Measurements from ENCODE around the gene BIRC3. TPM values are rescaled to one million over a fixed set of nuclear protein-coding genes. Genes with fewer than 3 reads are reported as not detected.

Gene BIRC3
- total RNA-seq, 4 donors from 2014 or later = 33.8 to 160 (median 92.3) TPM

GRCh38 chr11:102280245-102280833, 36.9 kb upstream of the BIRC3 start:
- H3K4me1 ChIP-seq = peaks cover 0 to 7% (median 3%) of the 10 kb centered on the region in 4 donors
- no peaks in the 10 kb centered on the region for H3K9me3 ChIP-seq
- H3K4me3 ChIP-seq = no peak overlapping the region
- no peaks in the 10 kb centered on the region for H3K27me3 ChIP-seq
- peak in 1 of 3 donors; percentile 66 for DNase-seq
- peak overlapping the region in 3 of 4 donors; percentile 13 to 77 (median 68) for H3K27ac ChIP-seq
- peak in 2 of 6 experiments; percentile 6 to 13 for TF ChIP-seq CTCF (IDR thresholded peaks at IDR 0.05)
- no peak for TF ChIP-seq POLR2A (IDR thresholded peaks at IDR 0.05)
- H3K36me3 ChIP-seq = no peaks in the 10 kb centered on the region

- H3K36me3 ChIP-seq = no peaks in the 10 kb centered on the region
- no peaks in the 10 kb centered on the region for H3K9me3 ChIP-seq
- no peak for TF ChIP-seq POLR2A (IDR thresholded peaks at IDR 0.05)
- no peak for TF ChIP-seq CTCF (IDR thresholded peaks at IDR 0.05)
- H3K4me1 ChIP-seq = peaks cover 0 to 7% (median 3%) of the 10 kb centered on the region in 4 donors
- no peaks in the 10 kb centered on the region for H3K27me3 ChIP-seq
- DNase-seq = no peak
- H3K27ac ChIP-seq = no peak overlapping the region
- no peak overlapping the region for H3K4me3 ChIP-seq
Measured at GRCh38 chr11:102283116-102283485, 34.2 kb upstream of the BIRC3 start.

GRCh38 chr11:102284008-102284407, 33.3 kb upstream of the BIRC3 start:
- Histone ChIP-seq H3K27ac (no peak overlapping the region), H3K9me3 (no peaks in the 10 kb centered on the region), H3K36me3 (no peaks in the 10 kb centered on the region), H3K4me1 (peaks cover 0 to 9% (median 2%) of the 10 kb centered on the region in 4 donors), H3K4me3 (no peak overlapping the region), H3K27me3 (no peaks in the 10 kb centered on the region)
- no peak for TF ChIP-seq POLR2A (IDR thresholded peaks at IDR 0.05)
- TF ChIP-seq CTCF (IDR thresholded peaks at IDR 0.05) = no peak
- no peak for DNase-seq

GRCh38 chr11:102286292-102286691, 31.0 kb upstream of the BIRC3 start:
- TF ChIP-seq POLR2A (IDR thresholded peaks at IDR 0.05) (no peak), CTCF (IDR thresholded peaks at IDR 0.05) (no peak)
- Histone ChIP-seq H3K9me3 (no peaks in the 10 kb centered on the region), H3K36me3 (no peaks in the 10 kb centered on the region), H3K4me1 (peaks cover 0 to 8% (median 0%) of the 10 kb centered on the region in 4 donors), H3K27me3 (no peaks in the 10 kb centered on the region), H3K4me3 (no peak overlapping the region), H3K27ac (no peak overlapping the region)
- DNase-seq = no peak

- TF ChIP-seq CTCF (IDR thresholded peaks at IDR 0.05) = peak; percentile 71 to 93 (median 88)
- no peak for TF ChIP-seq POLR2A (IDR thresholded peaks at IDR 0.05)
- H3K27ac ChIP-seq = peak overlapping the region in 2 of 4 donors; percentile 18 to 30
- no peak for DNase-seq
Measured at GRCh38 chr11:102287964-102288724, 29.1 kb upstream of the BIRC3 start.

More at GRCh38 chr11:102287964-102288724, 29.1 kb upstream of the BIRC3 start:
- peaks cover 0 to 8% (median 0%) of the 10 kb centered on the region in 4 donors for H3K4me1 ChIP-seq
- no peaks in the 10 kb centered on the region for H3K9me3 ChIP-seq
- no peaks in the 10 kb centered on the region for H3K27me3 ChIP-seq
- no peaks in the 10 kb centered on the region for H3K36me3 ChIP-seq
- H3K4me3 ChIP-seq = peak overlapping the region in 1 of 4 donors; percentile 10
